ENCODE data around the gene ITM2A. TPM values are rescaled to one million over a fixed set of nuclear protein-coding genes. Genes with fewer than 3 reads are reported as not detected.

ITM2A gene
- total RNA-seq, 6 donors from 2014 or later = 17.8 to 56.9 (median 24.0) TPM; not detected in 1

DNA sequence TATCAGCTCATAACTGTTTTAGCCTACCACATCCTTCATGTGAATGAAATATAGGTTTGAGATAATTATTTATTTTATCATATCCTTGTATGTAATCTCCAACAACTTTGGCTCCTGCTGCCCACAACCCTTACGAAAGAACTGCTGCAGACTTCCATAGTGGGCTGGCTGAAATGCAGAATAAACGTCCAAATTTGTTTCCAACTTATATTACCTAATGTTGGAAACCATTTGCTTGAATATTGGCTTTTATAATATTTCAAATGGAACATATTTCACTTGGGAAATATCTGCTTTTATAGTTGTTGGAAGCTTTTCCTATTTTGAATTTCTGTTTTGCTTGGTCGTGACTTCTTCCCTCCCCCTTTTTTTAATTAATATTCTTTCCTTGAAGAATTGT is 45.0 kb upstream of the ITM2A start:
- TF ChIP-seq POLR2A (IDR thresholded peaks at IDR 0.05) = no peak
- no peak for TF ChIP-seq POLR2AphosphoS5 (IDR thresholded peaks at IDR 0.05)
- no peak for TF ChIP-seq EP300 (IDR thresholded peaks at IDR 0.05)
- TF ChIP-seq, protein P1, sequence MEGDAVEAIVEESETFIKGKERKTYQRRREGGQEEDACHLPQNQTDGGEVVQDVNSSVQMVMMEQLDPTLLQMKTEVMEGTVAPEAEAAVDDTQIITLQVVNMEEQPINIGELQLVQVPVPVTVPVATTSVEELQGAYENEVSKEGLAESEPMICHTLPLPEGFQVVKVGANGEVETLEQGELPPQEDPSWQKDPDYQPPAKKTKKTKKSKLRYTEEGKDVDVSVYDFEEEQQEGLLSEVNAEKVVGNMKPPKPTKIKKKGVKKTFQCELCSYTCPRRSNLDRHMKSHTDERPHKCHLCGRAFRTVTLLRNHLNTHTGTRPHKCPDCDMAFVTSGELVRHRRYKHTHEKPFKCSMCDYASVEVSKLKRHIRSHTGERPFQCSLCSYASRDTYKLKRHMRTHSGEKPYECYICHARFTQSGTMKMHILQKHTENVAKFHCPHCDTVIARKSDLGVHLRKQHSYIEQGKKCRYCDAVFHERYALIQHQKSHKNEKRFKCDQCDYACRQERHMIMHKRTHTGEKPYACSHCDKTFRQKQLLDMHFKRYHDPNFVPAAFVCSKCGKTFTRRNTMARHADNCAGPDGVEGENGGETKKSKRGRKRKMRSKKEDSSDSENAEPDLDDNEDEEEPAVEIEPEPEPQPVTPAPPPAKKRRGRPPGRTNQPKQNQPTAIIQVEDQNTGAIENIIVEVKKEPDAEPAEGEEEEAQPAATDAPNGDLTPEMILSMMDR (IDR thresholded peaks at IDR 0.05) = no peak
- H3K27ac ChIP-seq = no peak overlapping the region
- ATAC-seq (ENCODE audit: low FRiP score in 2 of 2) = no peak

DNA sequence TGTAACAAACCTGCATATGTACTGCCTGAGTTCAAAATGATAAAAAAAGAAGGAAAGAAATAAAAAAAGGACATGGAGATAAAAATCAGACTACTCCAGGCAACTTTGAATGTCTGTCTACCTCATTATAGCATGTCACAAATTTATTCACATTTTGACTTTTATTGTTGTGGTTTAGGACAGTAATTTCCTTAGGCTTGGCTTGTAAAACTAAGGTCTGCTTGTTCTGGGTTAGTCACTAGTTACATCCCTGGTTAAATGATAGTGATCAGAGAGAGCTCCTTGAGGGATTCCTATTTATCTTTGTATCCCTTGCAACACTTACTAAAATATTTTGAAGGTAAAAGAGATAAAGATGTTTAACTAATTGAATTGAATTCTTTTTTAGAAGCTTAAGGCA is 42.5 kb upstream of the ITM2A start:
- ATAC-seq (ENCODE audit: low FRiP score in 2 of 2) (no peak), DNase-seq (no peak)
- H3K27ac ChIP-seq = no peak overlapping the region
- no peak overlapping the region for H3K4me3 ChIP-seq
- no peaks in the 10 kb centered on the region for H3K36me3 ChIP-seq
- H3K4me1 ChIP-seq = no peaks in the 10 kb centered on the region
- TF ChIP-seq EP300 (IDR thresholded peaks at IDR 0.05) (no peak), POLR2A (IDR thresholded peaks at IDR 0.05) (no peak), POLR2AphosphoS5 (IDR thresholded peaks at IDR 0.05) (no peak)
- TF ChIP-seq, protein P1 (IDR thresholded peaks at IDR 0.05) = no peak
- H3K27me3 ChIP-seq = no peaks in the 10 kb centered on the region
- no peaks in the 10 kb centered on the region for H3K9me3 ChIP-seq

More for the DNA sequence above, 45.0 kb upstream of the ITM2A start:
- no peaks in the 10 kb centered on the region for H3K36me3 ChIP-seq
- no peak for DNase-seq
- H3K27me3 ChIP-seq = no peaks in the 10 kb centered on the region
- no peak overlapping the region for H3K4me3 ChIP-seq
- H3K9me3 ChIP-seq = no peaks in the 10 kb centered on the region
- H3K4me1 ChIP-seq = no peaks in the 10 kb centered on the region
- WGBS, 2 donors = 32 to 48% methylated on average over 3 of the region's 3 CpGs

- H3K27ac ChIP-seq = no peak overlapping the region
- no peak for DNase-seq
- H3K4me1 ChIP-seq = no peaks in the 10 kb centered on the region
- TF ChIP-seq, protein P1 (IDR thresholded peaks at IDR 0.05) = no peak
- TF ChIP-seq EP300 (IDR thresholded peaks at IDR 0.05) = no peak
- TF ChIP-seq POLR2A (IDR thresholded peaks at IDR 0.05) = no peak
- no peak for TF ChIP-seq POLR2AphosphoS5 (IDR thresholded peaks at IDR 0.05)
- no peaks in the 10 kb centered on the region for H3K27me3 ChIP-seq
- no peak for ATAC-seq (ENCODE audit: low FRiP score in 2 of 2)
- H3K9me3 ChIP-seq = no peaks in the 10 kb centered on the region
- H3K4me3 ChIP-seq = no peak overlapping the region
- H3K36me3 ChIP-seq = no peaks in the 10 kb centered on the region
- WGBS, 2 donors = 70 to 71% methylated on average over 3 of the region's 3 CpGs
Measured at GRCh38 chrX:79408623-79409322, 41.6 kb upstream of the ITM2A start.

- H3K9me3 ChIP-seq = no peaks in the 10 kb centered on the region
- ATAC-seq (ENCODE audit: low FRiP score in 2 of 2) = no peak
- DNase-seq = no peak
- TF ChIP-seq, protein P1 (IDR thresholded peaks at IDR 0.05) = no peak
- TF ChIP-seq POLR2AphosphoS5 (IDR thresholded peaks at IDR 0.05) (no peak), EP300 (IDR thresholded peaks at IDR 0.05) (no peak), POLR2A (IDR thresholded peaks at IDR 0.05) (no peak)
- no peaks in the 10 kb centered on the region for H3K27me3 ChIP-seq
- no peak overlapping the region for H3K4me3 ChIP-seq
- H3K4me1 ChIP-seq = no peaks in the 10 kb centered on the region
- no peaks in the 10 kb centered on the region for H3K36me3 ChIP-seq
- 60 to 67% methylated on average over 4 of the region's 4 CpGs for WGBS, 2 donors
- no peak overlapping the region for H3K27ac ChIP-seq
Measured at GRCh38 chrX:79400623-79401022, 33.5 kb upstream of the ITM2A start.

DNA sequence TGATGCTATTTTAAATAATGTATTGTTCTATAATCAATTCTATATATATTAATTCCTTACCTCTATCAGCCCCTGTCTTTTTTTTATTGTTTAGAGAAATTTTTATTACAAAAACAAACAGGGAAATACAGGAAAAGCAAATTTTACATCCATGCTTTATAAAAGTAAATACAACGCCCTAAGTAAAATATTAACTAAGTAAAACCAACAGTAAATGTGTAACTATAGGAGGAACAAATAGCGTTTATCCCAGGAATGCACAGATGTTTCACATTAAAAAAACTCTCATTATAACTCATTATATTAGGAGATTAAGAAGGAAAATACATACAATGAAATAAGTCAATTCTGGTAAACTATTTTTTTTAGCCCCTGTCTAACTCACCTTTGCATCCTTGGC is 8.2 kb upstream of the ITM2A start:
- no peak overlapping the region for H3K4me3 ChIP-seq
- no peaks in the 10 kb centered on the region for H3K36me3 ChIP-seq
- H3K27ac ChIP-seq = no peak overlapping the region
- DNase-seq (no peak), ATAC-seq (ENCODE audit: low FRiP score in 2 of 2) (no peak)
- no peaks in the 10 kb centered on the region for H3K4me1 ChIP-seq
- H3K9me3 ChIP-seq = no peaks in the 10 kb centered on the region
- H3K27me3 ChIP-seq = no peaks in the 10 kb centered on the region
- no peak for TF ChIP-seq POLR2AphosphoS5 (IDR thresholded peaks at IDR 0.05)
- TF ChIP-seq, protein P1 (IDR thresholded peaks at IDR 0.05) = no peak
- TF ChIP-seq EP300 (IDR thresholded peaks at IDR 0.05) = no peak
- no peak for TF ChIP-seq POLR2A (IDR thresholded peaks at IDR 0.05)
- 61 to 72% methylated on average over 2 of the region's 2 CpGs for WGBS, 2 donors

Data from upper lobe of left lung (tissue), 6 donors.